GM12878 (cell line): Measurements from ENCODE around the gene LRRC51. TPM values are rescaled to one million over a fixed set of nuclear protein-coding genes. Genes with fewer than 3 reads are reported as not detected.
A peak's percentile ranks its signal among the peaks of the same experiment; 100 is the strongest.

Experiments
- ASH2L ChIP-seq: fragments of 300-600, 200-600 bp; sonication (generic); IDR thresholded peaks from 2 replicates; pipeline ENCODE4 v1.6.1; 2017; ENCODE audit warnings: low read depth, mild to moderate bottlenecking, borderline replicate concordance
- BCL11A ChIP-seq: IDR thresholded peaks from 2 replicates; pipeline ENCODE4 v1.6.1; 2011; ENCODE audit warnings: low read depth, low read length
- BHLHE40 ChIP-seq, 2 experiments: fragments of 450-650 bp in 1 of 2; IDR thresholded peaks; 2 replicates each; pipeline ENCODE4 v1.6.1; 2011 to 2017; ENCODE audit warnings: low read depth in 2 of 2, borderline replicate concordance in 1 of 2, improper control_type of control experiment in 1 of 2, low read length in 1 of 2, mild to moderate bottlenecking in 1 of 2
- E2F8 ChIP-seq: fragments of 450-650 bp; IDR thresholded peaks from 2 replicates; pipeline ENCODE4 v1.6.1; 2018; ENCODE audit warnings: mild to moderate bottlenecking, low read depth, moderate library complexity; ENCODE audit not compliant: partially characterized antibody
- KAT2A ChIP-seq: conservative IDR thresholded peaks from 2 replicates; pipeline ENCODE4 v1.6.1; 2011; ENCODE audit warnings: low read depth, low read length; ENCODE audit not compliant: control insufficient read depth
- RBBP5 ChIP-seq: fragments of 200-600 bp; sonication (generic); conservative IDR thresholded peaks from 2 replicates; pipeline ENCODE4 v1.6.1; 2016
- RELB ChIP-seq: fragments of 450-650 bp; IDR thresholded peaks from 2 replicates; pipeline ENCODE4 v1.6.1; 2017; ENCODE audit warnings: low read depth, mild to moderate bottlenecking, moderate library complexity
- ZNF274 ChIP-seq: IDR thresholded peaks from one replicate; pipeline ENCODE4 v1.8.0; 2011; ENCODE audit not compliant: insufficient read length, insufficient read depth
- polyA plus RNA-seq, 11 experiments: library from polyadenylated mRNA; depleted of rRNA in 4 of 11; unstranded in 6 of 11; stranded (reverse) in 5 of 11; fragments of >200 nt; fragmentation: Nextera tagmentation in 4 of 11; fragmentation: Illumina TruSeq in 1 of 11; extraction: Ambion mirVana in 4 of 11; extraction: Trizol in 1 of 11; gene quantifications; 1 replicate in 1 of 11; 2 replicates in 10 of 11; pipeline versions ENCODE4 v1.2.1 to v1.2.3, GENCODE V29; 2011 to 2016; ENCODE audit warnings: inconsistent platforms in 2 of 11, missing spikeins in 2 of 11, low read depth in 1 of 11
- total RNA-seq, 4 experiments: library from RNA; depleted of rRNA in 3 of 4; stranded (reverse); fragments of >200 nt in 3 of 4; fragmentation: Illumina TruSeq in 1 of 4; extraction: Trizol in 1 of 4; gene quantifications; 2 replicates each; pipeline versions ENCODE4 v1.2.1 to v1.2.3, GENCODE V29; 2013 to 2021
- TF ChIP-seq, protein P1 (sequence below): IDR thresholded peaks from 2 replicates; pipeline ENCODE4 v1.6.1; 2012; ENCODE audit warnings: low read depth, low read length, improper control_type of control experiment
- TF ChIP-seq, protein P2 (sequence below): fragments of 150-350 bp; IDR thresholded peaks from 2 replicates; pipeline ENCODE4 v1.6.1; 2016; ENCODE audit warnings: low read depth, low read length
- TF ChIP-seq, protein P3 (sequence below): fragments of 450-650 bp; IDR thresholded peaks from 2 replicates; pipeline ENCODE4 v1.6.1; 2017; ENCODE audit warnings: mild to moderate bottlenecking, low read depth, inconsistent platforms; ENCODE audit not compliant: poor library complexity, severe bottlenecking
- TF ChIP-seq, protein P4 (sequence below): IDR thresholded peaks from 2 replicates; pipeline ENCODE4 v1.6.1; 2012; ENCODE audit warnings: mild to moderate bottlenecking, low read depth, low read length

The LRRC51 gene
- total and polyA plus RNA-seq, 10 of the 15 experiments (the other 5 are each of a cell fraction or from before 2014, with no cell fraction given), result 2.6 to 8.6 (median 5.4) TPM

GRCh38 chr11:72040491-72041363 is 39.9 kb upstream of the LRRC51 start (continued):
- TF ChIP-seq, protein P1, sequence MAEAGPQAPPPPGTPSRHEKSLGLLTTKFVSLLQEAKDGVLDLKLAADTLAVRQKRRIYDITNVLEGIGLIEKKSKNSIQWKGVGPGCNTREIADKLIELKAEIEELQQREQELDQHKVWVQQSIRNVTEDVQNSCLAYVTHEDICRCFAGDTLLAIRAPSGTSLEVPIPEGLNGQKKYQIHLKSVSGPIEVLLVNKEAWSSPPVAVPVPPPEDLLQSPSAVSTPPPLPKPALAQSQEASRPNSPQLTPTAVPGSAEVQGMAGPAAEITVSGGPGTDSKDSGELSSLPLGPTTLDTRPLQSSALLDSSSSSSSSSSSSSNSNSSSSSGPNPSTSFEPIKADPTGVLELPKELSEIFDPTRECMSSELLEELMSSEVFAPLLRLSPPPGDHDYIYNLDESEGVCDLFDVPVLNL, result no peak
- TF ChIP-seq, protein P2, sequence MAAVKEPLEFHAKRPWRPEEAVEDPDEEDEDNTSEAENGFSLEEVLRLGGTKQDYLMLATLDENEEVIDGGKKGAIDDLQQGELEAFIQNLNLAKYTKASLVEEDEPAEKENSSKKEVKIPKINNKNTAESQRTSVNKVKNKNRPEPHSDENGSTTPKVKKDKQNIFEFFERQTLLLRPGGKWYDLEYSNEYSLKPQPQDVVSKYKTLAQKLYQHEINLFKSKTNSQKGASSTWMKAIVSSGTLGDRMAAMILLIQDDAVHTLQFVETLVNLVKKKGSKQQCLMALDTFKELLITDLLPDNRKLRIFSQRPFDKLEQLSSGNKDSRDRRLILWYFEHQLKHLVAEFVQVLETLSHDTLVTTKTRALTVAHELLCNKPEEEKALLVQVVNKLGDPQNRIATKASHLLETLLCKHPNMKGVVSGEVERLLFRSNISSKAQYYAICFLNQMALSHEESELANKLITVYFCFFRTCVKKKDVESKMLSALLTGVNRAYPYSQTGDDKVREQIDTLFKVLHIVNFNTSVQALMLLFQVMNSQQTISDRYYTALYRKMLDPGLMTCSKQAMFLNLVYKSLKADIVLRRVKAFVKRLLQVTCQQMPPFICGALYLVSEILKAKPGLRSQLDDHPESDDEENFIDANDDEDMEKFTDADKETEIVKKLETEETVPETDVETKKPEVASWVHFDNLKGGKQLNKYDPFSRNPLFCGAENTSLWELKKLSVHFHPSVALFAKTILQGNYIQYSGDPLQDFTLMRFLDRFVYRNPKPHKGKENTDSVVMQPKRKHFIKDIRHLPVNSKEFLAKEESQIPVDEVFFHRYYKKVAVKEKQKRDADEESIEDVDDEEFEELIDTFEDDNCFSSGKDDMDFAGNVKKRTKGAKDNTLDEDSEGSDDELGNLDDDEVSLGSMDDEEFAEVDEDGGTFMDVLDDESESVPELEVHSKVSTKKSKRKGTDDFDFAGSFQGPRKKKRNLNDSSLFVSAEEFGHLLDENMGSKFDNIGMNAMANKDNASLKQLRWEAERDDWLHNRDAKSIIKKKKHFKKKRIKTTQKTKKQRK, result no peak
- TF ChIP-seq BHLHE40 (IDR thresholded peaks at IDR 0.05; ENCODE audit: borderline replicate concordance in 1 of 2, low read depth in 2 of 2, low read length in 1 of 2) (no peak; a peak in 1 of 4 replicates), E2F8 (no peak), RBBP5 (no peak), ASH2L (no peak), KAT2A (no peak), BCL11A (no peak), ZNF274 (no peak), RELB (peak; percentile 83)
- TF ChIP-seq, protein P3, sequence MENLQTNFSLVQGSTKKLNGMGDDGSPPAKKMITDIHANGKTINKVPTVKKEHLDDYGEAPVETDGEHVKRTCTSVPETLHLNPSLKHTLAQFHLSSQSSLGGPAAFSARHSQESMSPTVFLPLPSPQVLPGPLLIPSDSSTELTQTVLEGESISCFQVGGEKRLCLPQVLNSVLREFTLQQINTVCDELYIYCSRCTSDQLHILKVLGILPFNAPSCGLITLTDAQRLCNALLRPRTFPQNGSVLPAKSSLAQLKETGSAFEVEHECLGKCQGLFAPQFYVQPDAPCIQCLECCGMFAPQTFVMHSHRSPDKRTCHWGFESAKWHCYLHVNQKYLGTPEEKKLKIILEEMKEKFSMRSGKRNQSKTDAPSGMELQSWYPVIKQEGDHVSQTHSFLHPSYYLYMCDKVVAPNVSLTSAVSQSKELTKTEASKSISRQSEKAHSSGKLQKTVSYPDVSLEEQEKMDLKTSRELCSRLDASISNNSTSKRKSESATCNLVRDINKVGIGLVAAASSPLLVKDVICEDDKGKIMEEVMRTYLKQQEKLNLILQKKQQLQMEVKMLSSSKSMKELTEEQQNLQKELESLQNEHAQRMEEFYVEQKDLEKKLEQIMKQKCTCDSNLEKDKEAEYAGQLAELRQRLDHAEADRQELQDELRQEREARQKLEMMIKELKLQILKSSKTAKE, result peak; percentile 68
- TF ChIP-seq, protein P4, sequence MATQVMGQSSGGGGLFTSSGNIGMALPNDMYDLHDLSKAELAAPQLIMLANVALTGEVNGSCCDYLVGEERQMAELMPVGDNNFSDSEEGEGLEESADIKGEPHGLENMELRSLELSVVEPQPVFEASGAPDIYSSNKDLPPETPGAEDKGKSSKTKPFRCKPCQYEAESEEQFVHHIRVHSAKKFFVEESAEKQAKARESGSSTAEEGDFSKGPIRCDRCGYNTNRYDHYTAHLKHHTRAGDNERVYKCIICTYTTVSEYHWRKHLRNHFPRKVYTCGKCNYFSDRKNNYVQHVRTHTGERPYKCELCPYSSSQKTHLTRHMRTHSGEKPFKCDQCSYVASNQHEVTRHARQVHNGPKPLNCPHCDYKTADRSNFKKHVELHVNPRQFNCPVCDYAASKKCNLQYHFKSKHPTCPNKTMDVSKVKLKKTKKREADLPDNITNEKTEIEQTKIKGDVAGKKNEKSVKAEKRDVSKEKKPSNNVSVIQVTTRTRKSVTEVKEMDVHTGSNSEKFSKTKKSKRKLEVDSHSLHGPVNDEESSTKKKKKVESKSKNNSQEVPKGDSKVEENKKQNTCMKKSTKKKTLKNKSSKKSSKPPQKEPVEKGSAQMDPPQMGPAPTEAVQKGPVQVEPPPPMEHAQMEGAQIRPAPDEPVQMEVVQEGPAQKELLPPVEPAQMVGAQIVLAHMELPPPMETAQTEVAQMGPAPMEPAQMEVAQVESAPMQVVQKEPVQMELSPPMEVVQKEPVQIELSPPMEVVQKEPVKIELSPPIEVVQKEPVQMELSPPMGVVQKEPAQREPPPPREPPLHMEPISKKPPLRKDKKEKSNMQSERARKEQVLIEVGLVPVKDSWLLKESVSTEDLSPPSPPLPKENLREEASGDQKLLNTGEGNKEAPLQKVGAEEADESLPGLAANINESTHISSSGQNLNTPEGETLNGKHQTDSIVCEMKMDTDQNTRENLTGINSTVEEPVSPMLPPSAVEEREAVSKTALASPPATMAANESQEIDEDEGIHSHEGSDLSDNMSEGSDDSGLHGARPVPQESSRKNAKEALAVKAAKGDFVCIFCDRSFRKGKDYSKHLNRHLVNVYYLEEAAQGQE, result no peak
